ENCODE data around the gene ASPM. TPM values are rescaled to one million over a fixed set of nuclear protein-coding genes. Genes with fewer than 3 reads are reported as not detected.
"Not testable (repeated sequence)": the region's sequence is repeated elsewhere in the genome, so short reads cannot be mapped to it uniquely, and the experiment has no call there.

The ASPM gene
- total and polyA plus RNA-seq, 7 donors = 0.03 to 0.24 (median 0.12) TPM; not detected in 1

DNA sequence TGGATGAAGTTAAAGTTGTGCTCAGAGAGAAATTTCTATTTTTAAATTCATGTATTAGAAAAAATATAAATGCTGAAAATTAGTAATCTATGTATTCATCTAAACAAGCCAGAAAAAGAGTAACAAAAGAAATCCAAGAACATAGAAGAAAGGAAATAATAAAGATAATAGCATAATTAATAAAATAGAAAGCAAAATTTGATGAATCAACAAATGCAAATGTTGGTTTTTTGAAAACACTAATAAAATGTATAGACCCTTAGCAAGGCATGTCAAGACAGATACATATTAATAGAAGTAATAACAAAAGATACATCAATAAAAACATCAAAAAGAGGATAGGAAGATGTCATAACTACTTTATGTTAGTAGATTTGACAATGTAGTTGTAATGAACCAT lies 97.4 kb downstream of the ASPM start:
- Histone ChIP-seq H3K27ac (no peak overlapping the region), H3K4me3 (no peak overlapping the region), H3K4me1 (no peaks in the 10 kb centered on the region), H3K9me3 (no peaks in the 10 kb centered on the region), H3K36me3 (ENCODE audit: insufficient read depth in 1 of 2, low read depth in 1 of 2) (no peaks in the 10 kb centered on the region), H3K27me3 (ENCODE audit: insufficient read depth in 3 of 3, low read length in 2 of 3) (no peaks in the 10 kb centered on the region)
- no peak for ATAC-seq
- intact Hi-C loops (cut with DNase I) = no loop called here
- TF ChIP-seq, protein P1, sequence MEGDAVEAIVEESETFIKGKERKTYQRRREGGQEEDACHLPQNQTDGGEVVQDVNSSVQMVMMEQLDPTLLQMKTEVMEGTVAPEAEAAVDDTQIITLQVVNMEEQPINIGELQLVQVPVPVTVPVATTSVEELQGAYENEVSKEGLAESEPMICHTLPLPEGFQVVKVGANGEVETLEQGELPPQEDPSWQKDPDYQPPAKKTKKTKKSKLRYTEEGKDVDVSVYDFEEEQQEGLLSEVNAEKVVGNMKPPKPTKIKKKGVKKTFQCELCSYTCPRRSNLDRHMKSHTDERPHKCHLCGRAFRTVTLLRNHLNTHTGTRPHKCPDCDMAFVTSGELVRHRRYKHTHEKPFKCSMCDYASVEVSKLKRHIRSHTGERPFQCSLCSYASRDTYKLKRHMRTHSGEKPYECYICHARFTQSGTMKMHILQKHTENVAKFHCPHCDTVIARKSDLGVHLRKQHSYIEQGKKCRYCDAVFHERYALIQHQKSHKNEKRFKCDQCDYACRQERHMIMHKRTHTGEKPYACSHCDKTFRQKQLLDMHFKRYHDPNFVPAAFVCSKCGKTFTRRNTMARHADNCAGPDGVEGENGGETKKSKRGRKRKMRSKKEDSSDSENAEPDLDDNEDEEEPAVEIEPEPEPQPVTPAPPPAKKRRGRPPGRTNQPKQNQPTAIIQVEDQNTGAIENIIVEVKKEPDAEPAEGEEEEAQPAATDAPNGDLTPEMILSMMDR (IDR thresholded peaks at IDR 0.05) = no peak
- DNase-seq = no peak

DNA sequence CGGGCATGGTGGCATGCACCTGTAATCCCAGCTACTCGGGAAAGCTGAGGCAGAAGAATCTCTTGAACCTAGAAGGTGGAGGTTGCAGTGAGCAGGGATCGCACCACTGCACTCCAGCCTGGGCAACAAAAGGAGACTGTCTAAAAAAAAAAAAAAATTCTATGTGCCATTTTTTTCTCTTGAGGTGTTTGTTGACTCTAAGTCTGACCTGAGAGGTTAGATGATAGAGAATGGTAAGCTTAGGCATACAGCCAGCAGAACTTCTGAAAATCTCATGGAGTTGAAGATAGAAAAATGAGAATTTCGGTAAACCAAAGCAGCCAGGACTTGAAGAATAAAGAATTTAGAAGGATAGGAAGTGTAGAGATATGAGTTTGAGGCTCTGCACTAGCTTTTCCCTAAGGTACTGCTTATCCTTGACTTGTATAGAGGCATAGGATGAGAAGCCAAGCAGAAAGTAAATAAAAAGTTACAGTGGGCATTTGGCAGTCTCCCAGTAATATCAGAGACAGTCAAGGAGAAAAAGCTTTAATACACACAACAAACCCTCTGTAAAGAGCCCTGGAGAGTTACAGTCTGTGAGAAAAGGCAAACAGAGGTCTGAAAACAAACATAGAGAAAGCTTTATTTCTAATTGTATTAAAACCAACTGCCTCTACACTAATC lies 103.7 kb downstream of the ASPM start:
- Histone ChIP-seq H3K27ac (no peak overlapping the region), H3K9me3 (no peaks in the 10 kb centered on the region), H3K36me3 (ENCODE audit: insufficient read depth in 1 of 2, low read depth in 1 of 2) (no peaks in the 10 kb centered on the region), H3K4me3 (no peak overlapping the region), H3K27me3 (ENCODE audit: insufficient read depth in 3 of 3, low read length in 2 of 3) (no peaks in the 10 kb centered on the region), H3K4me1 (no peaks in the 10 kb centered on the region)
- intact Hi-C loops (cut with DNase I) = no loop called here
- TF ChIP-seq, protein P1 (IDR thresholded peaks at IDR 0.05) = no peak
- ATAC-seq (no peak), DNase-seq (no peak)
- 66 to 89% (median 73%) methylated on average over 2 to 4 of the region's 4 CpGs for WGBS, 3 donors

DNA sequence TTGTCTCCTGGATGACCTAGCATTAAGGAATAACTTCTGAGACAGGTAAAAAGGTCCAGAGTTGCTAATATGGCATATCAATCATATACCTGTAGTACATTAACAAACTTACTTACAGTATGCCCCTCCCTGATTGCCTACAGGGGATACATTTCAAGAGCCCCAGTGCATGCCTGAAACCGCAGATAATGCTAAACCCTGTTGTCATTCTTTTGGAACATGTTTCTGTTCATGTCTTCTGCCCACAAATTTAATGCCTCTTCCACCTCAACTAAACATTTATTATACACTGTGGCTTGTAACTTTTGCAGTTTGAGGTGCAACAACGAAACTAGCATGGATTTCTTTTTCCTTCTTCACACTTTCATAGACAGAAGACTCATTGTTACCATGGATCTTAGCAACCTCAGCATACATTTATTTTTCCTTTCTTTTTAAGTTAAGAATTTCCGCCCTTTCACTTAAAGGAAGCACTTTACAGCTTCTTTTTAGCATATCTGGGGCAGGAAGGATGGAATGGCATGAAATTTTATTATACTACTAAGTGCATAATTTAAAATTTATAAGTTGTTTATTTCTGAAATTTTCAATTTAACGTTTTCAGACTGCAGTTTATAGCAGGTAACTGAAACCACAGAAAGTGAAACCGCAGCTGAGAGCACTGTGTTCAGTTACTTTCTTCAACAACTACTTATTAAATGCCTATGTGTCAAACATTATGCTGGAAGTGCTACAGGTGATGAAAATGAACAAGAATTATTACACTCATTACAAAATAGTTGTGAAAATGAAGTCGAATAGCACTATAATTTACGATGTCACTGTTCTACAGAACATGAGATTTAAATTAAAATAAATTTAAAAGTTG lies 104.7 kb downstream of the ASPM start:
- no peaks in the 10 kb centered on the region for H3K27me3 ChIP-seq (ENCODE audit: insufficient read depth in 3 of 3, low read length in 2 of 3)
- no peaks in the 10 kb centered on the region for H3K9me3 ChIP-seq
- TF ChIP-seq, protein P1 (IDR thresholded peaks at IDR 0.05) = no peak
- 70 to 73% (median 73%) methylated on average over 7 of the region's 7 CpGs for WGBS, 3 donors
- no peaks in the 10 kb centered on the region for H3K36me3 ChIP-seq (ENCODE audit: insufficient read depth in 1 of 2, low read depth in 1 of 2)
- no peak overlapping the region for H3K27ac ChIP-seq
- no peaks in the 10 kb centered on the region for H3K4me1 ChIP-seq
- DNase-seq (no peak), ATAC-seq (no peak)
- intact Hi-C loops (cut with DNase I) = no loop called here
- no peak overlapping the region for H3K4me3 ChIP-seq

DNA sequence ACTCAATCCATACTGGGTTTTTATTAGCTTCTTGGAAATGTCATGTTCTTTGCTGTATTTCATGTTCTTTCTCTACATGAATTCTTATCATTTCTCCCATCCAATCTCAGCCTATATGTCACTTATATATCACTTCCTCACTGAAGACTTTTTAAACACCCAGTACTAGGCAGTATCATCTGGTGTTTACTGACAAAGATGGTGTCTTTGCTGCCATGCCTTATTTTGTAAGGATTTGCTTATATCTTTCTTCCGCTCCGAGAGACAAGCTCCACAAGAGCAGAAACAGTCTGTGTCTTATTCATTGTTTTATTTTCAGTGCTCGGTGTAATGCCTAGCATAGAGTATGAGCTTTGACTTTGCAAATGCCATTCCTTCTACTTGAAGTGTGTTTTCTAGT lies 109.6 kb downstream of the ASPM start:
- H3K9me3 ChIP-seq = no peaks in the 10 kb centered on the region
- H3K36me3 ChIP-seq (ENCODE audit: insufficient read depth in 1 of 2, low read depth in 1 of 2) = no peaks in the 10 kb centered on the region
- no peaks in the 10 kb centered on the region for H3K4me1 ChIP-seq
- intact Hi-C loops (cut with DNase I) = no loop called here
- DNase-seq (no peak), ATAC-seq (no peak)
- H3K27ac ChIP-seq = no peak overlapping the region
- WGBS, 3 donors = 95 to 99% (median 95%) methylated on average over 3 of the region's 3 CpGs
- H3K4me3 ChIP-seq = no peak overlapping the region
- no peaks in the 10 kb centered on the region for H3K27me3 ChIP-seq (ENCODE audit: insufficient read depth in 3 of 3, low read length in 2 of 3)
- TF ChIP-seq, protein P1 (IDR thresholded peaks at IDR 0.05) = no peak

DNA sequence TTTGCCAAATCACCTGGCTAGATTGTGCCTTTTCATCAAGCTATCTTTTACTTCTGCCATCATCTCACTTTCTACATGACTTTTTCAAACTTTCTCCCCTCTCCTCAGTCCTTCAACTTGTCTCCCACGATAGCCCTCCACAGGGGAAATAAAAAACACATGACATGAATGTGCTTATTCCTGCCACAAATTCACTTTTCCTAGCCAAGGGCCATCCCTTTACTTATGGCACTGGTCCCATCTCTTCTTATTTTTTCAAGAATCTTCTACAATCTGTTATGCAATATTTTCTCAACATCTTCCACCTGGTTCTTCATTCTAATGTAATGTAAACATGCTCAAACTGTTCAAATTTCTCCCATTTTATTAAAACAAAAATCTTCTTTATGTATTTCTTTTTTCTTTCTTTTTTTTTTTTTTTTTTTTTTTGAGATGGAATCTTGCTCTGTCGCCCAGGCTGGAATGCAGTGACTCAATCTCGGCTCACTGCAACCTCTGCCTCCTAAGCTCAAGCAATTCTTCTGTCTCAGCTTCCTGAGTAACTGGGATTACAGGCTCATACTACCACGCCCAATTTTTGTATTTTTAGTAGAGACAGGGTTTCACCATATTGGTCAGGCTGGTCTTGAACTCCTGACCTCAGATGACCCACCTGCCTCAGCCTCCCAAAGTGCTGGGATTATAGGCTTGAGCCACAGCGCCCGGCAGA lies 111.7 kb downstream of the ASPM start:
- 72 to 79% (median 79%) methylated on average over 6 of the region's 6 CpGs for WGBS, 3 donors
- H3K4me3 ChIP-seq, ATAC-seq: not testable (repeated sequence)

More for the DNA sequence above, 111.7 kb downstream of the ASPM start:
- H3K27me3 ChIP-seq (ENCODE audit: insufficient read depth in 3 of 3, low read length in 2 of 3); H3K4me1 ChIP-seq; H3K27ac ChIP-seq; H3K36me3 ChIP-seq (ENCODE audit: insufficient read depth in 1 of 2, low read depth in 1 of 2); intact Hi-C loops (cut with DNase I); DNase-seq; H3K9me3 ChIP-seq: not testable (repeated sequence)

Measured in psoas muscle (tissue), 8 donors.